ENCODE data around the gene CACNA1G. TPM values are rescaled to one million over a fixed set of nuclear protein-coding genes. Genes with fewer than 3 reads are reported as not detected.

CACNA1G gene
- total RNA-seq, 4 donors from 2014 or later: 0.15 to 0.94 (median 0.16) TPM; not detected in 1

GRCh38 chr17:50576864-50577263, 16.3 kb downstream of the CACNA1G start:
- 60 to 86% methylated on average over 4 to 5 of the region's 13 CpGs for WGBS, 2 donors (ENCODE audit: low coverage in 1 of 2)
- no peaks in the 10 kb centered on the region for H3K36me3 ChIP-seq
- no peak overlapping the region for H3K27ac ChIP-seq
- TF ChIP-seq, protein P1, sequence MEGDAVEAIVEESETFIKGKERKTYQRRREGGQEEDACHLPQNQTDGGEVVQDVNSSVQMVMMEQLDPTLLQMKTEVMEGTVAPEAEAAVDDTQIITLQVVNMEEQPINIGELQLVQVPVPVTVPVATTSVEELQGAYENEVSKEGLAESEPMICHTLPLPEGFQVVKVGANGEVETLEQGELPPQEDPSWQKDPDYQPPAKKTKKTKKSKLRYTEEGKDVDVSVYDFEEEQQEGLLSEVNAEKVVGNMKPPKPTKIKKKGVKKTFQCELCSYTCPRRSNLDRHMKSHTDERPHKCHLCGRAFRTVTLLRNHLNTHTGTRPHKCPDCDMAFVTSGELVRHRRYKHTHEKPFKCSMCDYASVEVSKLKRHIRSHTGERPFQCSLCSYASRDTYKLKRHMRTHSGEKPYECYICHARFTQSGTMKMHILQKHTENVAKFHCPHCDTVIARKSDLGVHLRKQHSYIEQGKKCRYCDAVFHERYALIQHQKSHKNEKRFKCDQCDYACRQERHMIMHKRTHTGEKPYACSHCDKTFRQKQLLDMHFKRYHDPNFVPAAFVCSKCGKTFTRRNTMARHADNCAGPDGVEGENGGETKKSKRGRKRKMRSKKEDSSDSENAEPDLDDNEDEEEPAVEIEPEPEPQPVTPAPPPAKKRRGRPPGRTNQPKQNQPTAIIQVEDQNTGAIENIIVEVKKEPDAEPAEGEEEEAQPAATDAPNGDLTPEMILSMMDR (IDR thresholded peaks at IDR 0.05): no peak
- TF ChIP-seq POLR2AphosphoS5 (IDR thresholded peaks at IDR 0.05) (no peak), POLR2A (IDR thresholded peaks at IDR 0.05) (no peak), EP300 (IDR thresholded peaks at IDR 0.05) (no peak)
- no peak for ATAC-seq
- peaks cover 9% of the 10 kb centered on the region for H3K27me3 ChIP-seq
- no peaks in the 10 kb centered on the region for H3K4me1 ChIP-seq
- no peaks in the 10 kb centered on the region for H3K9me3 ChIP-seq
- no peak overlapping the region for H3K4me3 ChIP-seq

DNA sequence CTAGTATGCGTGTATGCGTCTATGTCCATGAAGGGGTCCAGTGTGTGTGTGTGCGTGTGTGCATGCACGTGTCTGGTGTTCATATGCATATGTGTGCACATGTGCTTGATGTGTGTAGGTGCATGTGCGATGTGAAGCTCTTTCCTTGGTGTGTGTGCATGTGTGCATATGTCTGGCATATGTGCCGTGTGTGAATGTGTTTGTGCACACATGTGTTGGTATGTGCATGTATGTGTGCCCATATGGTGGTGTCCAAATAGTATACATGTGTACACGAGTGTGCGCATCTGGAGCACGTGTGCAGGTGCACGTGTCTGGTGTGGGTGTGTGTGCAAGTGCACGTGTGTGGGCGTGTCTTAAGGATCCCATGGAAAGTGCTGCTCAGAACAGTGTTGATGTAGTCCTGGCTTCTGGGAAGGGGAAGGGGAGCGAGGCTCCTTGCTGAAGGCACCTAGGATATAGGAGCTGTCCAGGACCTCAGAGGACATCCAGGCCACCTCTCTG, 17.0 kb downstream of the CACNA1G start:
- no peak for TF ChIP-seq POLR2AphosphoS5 (IDR thresholded peaks at IDR 0.05)
- TF ChIP-seq EP300 (IDR thresholded peaks at IDR 0.05): no peak
- TF ChIP-seq, protein P1 (IDR thresholded peaks at IDR 0.05): no peak
- TF ChIP-seq POLR2A (IDR thresholded peaks at IDR 0.05): no peak
- Histone ChIP-seq H3K27me3 (peaks cover 9% of the 10 kb centered on the region), H3K4me1 (no peaks in the 10 kb centered on the region), H3K27ac (no peak overlapping the region), H3K4me3 (no peak overlapping the region), H3K36me3 (no peaks in the 10 kb centered on the region), H3K9me3 (no peaks in the 10 kb centered on the region)
- no peak for ATAC-seq
- 87 to 92% methylated on average over 8 to 13 of the region's 13 CpGs for WGBS, 2 donors (ENCODE audit: low coverage in 1 of 2)

DNA sequence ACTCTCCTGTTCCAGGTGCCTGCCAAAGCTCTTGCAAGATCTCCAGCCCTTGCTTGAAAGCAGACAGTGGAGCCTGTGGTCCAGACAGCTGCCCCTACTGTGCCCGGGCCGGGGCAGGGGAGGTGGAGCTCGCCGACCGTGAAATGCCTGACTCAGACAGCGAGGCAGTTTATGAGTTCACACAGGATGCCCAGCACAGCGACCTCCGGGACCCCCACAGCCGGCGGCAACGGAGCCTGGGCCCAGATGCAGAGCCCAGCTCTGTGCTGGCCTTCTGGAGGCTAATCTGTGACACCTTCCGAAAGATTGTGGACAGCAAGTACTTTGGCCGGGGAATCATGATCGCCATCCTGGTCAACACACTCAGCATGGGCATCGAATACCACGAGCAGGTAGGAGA, 17.7 kb downstream of the CACNA1G start:
- Histone ChIP-seq H3K9me3 (no peaks in the 10 kb centered on the region), H3K4me3 (no peak overlapping the region), H3K27me3 (peaks cover 9% of the 10 kb centered on the region), H3K27ac (no peak overlapping the region), H3K36me3 (no peaks in the 10 kb centered on the region), H3K4me1 (no peaks in the 10 kb centered on the region)
- no peak for ATAC-seq
- TF ChIP-seq EP300 (IDR thresholded peaks at IDR 0.05) (no peak), POLR2AphosphoS5 (IDR thresholded peaks at IDR 0.05) (no peak), POLR2A (IDR thresholded peaks at IDR 0.05) (no peak)
- TF ChIP-seq, protein P1 (IDR thresholded peaks at IDR 0.05): no peak
- WGBS, 2 donors (ENCODE audit: low coverage in 1 of 2): 100% methylated on average over 2 of the region's 16 CpGs; no CpG with 5 or more reads in 1 of the 2 donors

- no peaks in the 10 kb centered on the region for H3K4me1 ChIP-seq
- no peaks in the 10 kb centered on the region for H3K36me3 ChIP-seq
- TF ChIP-seq, protein P1 (IDR thresholded peaks at IDR 0.05): no peak
- TF ChIP-seq POLR2AphosphoS5 (IDR thresholded peaks at IDR 0.05): no peak
- TF ChIP-seq POLR2A (IDR thresholded peaks at IDR 0.05): no peak
- no peak for TF ChIP-seq EP300 (IDR thresholded peaks at IDR 0.05)
- H3K27me3 ChIP-seq: peaks cover 9% of the 10 kb centered on the region
- H3K4me3 ChIP-seq: no peak overlapping the region
- 83% methylated on average over 1 of the region's 7 CpGs; no CpG with 5 or more reads in 1 of the 2 donors for WGBS, 2 donors (ENCODE audit: low coverage in 1 of 2)
- ATAC-seq: no peak
- no peaks in the 10 kb centered on the region for H3K9me3 ChIP-seq
- no peak overlapping the region for H3K27ac ChIP-seq
These were observed 18.9 kb downstream of the CACNA1G start for GRCh38 chr17:50579399-50579798.

- TF ChIP-seq POLR2A (IDR thresholded peaks at IDR 0.05) (no peak), EP300 (IDR thresholded peaks at IDR 0.05) (no peak), POLR2AphosphoS5 (IDR thresholded peaks at IDR 0.05) (no peak)
- TF ChIP-seq, protein P1 (IDR thresholded peaks at IDR 0.05): no peak
- peaks cover 9% of the 10 kb centered on the region for H3K27me3 ChIP-seq
- H3K27ac ChIP-seq: no peak overlapping the region
- H3K4me1 ChIP-seq: no peaks in the 10 kb centered on the region
- no peaks in the 10 kb centered on the region for H3K36me3 ChIP-seq
- H3K4me3 ChIP-seq: no peak overlapping the region
- WGBS, 2 donors (ENCODE audit: low coverage in 1 of 2): no CpG with 5 or more reads among the region's 9 CpGs
- H3K9me3 ChIP-seq: no peaks in the 10 kb centered on the region
- no peak for ATAC-seq
These were observed 20.1 kb downstream of the CACNA1G start for GRCh38 chr17:50580646-50581045.

All from gastroesophageal sphincter (tissue), 4 donors.